Inferior parietal cortex (tissue), 1 donor: ENCODE measurements around the gene AGAP1.

Experiments used
- DNase-seq: peaks from one replicate; pipeline ENCODE4 v3.0.0-alpha.2; 2016; ENCODE audit errors: extremely low spot score

The AGAP1 gene

DNA sequence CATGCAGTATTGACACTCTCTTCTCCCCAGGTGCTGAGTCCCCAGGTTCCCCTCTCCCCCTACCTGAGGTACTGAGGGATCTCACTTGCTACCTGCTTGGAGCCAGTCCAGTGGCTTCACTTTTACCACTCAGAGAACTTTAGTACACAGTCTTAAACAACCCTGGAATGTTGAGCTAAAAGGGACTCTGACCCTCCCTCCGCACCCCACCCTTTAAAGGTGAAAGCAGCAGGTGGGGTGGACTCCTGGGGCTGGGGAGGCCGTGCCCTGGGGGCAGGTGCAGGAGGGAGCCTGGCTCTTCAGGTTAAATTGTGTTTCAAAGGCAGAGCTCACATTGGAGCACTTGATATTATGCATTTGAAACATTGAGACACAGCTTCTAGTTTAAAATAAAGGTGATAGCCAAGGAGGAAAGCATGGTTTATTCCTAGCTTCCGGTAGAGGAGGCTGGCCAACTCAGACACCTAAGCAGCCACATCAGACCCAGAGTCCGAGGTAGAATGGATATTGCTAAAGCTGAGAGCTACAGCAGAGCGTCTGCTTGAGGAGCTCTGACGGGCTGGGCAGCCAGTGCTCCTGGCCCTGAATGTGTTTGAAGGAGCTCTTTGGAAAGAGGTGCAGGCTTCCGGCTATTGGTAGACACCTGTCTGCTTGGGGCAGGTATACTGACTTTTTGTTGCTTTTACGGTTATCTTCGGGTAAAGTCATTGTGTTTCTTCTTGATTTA lies 196.4 kb downstream of the AGAP1 start:
- DNase-seq = no peak

DNA sequence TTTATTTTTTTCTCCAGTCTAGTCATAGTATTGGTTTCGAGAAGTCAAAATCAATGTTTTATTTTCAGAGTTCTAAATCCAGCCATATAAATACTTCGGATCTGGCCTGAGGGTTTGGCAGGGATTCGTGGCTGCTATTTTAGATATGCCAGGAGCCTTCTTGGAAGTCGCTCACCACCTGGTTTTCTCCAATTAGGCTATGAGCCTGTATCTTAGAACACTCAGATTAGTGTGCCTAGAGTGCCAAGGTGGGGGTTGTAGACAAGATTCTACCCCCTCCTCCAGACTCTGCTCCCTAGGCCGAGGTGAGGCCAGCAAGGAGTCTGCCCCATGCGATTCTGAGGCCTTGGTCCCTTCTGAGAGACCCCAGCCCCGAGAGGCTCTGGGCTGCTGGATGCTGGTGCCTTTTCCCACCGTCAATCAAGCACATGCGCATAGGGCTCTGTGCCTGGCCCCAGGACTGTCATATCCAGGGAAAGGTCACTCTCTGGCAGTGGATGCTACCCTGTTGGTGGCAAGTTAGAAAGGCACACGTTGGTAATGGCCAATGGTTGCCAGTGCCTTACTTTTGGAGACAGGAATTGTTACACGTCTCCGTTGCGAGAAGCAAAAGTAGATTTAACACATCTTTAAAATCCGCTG lies 197.1 kb downstream of the AGAP1 start:
- no peak for DNase-seq

DNA sequence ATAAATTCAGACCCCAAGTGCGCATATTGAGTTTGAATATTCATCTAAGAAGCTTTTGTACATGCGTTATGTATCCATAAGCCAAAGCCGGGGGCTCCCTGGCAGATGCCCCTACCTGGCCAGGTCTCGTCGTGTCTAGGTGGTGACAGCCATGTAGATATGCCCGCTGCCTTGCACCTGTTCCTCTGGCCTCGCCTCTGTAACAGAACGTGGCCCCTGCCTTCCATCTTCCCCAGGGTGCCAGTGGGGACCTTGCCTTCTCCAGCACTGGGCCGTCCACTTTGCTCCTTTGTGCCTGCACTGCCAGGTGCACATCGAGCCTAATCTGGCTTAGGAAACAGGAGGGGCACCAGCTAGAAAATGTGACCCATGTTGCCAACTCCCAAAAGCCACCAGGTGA lies 198.2 kb downstream of the AGAP1 start:
- DNase-seq = no peak

DNA sequence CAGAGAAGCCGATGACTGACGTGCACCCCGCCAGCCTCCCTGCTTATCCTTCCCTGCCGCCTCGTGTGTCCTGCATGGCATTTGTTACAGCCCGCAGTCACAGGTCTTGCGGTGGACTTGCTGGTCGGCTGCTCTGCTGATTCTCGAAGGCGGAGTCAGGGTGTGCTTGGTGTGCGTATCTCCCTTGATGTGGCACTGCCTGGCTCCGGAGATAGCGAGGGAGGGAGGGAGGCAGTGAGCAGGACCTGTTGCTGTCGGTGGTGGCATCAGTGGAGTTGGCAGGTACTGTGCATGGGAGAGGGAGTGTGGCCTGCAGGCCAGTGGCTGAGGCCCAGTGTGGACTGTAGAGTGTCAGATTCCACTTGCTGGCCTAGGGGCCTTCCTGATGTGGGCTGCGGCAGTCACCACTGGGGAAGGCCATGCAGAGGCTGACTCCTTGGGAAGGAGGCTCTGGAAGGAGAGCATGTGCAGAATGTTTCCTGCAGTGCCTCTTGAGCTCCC lies 198.9 kb downstream of the AGAP1 start:
- no peak for DNase-seq

DNA sequence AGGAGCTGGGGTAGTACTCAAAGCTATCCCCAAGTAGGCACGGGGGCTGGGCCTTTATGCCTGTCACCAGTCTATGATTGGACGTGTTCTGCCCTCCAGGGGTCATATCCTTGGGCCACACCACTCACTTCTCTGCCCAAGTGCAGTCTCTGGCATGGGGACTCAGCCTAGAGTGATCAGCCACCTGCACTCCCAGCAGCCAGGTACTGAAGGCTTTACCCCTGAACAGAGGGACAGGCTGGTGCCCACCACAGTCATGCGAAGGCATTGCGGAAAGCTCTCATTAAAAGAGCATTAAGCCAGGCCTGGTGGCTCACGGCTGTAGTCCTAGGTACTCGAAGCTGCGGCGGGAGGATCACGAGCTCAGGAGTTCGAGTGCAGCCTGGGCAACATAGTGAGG lies 199.4 kb downstream of the AGAP1 start:
- DNase-seq = no peak

DNA sequence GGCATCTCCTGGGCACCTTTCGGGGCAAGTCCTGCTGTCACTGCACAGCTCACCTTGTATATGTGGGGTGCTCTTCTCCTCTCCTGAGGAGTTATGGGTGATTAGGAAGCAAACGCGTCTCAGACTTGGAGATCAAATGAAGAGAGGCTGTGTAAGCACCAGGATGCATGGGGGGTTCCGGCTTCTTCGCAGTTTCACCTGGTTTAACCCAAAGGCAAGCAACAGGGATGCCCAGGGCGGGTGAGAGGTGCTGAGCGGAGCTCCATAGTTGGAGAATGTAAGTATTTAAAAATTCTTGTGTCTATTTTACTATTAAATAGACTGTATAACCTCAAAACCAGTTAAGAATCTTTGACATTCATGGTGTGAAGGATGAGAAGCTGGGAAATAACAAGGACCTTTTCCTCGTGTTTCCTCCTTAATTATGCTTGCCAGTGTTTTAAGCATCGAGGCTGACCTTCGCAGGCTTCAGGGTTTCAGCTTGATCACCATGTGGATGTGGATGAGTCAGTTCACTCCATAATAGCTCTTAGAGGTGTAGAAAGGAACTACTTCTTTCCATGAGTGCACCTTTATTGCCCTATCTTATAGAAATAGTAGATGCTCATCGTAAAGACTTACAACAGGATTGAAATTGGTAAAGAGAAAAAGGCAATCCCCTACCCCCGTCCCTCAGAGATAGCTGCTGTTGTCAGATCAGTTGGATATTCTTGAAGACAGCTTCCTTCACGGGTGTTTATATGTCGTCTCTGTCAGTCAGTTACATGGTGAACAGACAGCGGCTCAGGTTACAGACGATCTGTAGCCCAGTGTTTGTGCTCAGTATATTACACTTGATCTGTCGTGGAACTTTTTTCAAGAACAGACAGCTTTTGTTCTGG lies 201.1 kb downstream of the AGAP1 start:
- DNase-seq = no peak

DNA sequence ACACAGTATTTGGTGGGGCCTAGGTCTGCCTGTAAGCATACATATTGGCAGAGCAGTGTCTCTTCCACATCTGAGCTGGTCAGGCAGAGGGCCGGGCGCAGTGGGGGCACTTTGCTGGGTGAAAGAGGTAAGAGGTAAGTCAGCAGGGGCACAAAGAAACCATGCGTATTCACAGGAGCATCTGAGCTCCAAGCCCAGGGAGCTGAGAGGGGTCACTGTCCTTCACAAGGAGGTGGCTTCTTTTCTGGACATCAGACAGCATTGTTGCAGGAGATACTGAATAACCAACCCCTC lies 201.7 kb downstream of the AGAP1 start:
- DNase-seq = no peak

DNA sequence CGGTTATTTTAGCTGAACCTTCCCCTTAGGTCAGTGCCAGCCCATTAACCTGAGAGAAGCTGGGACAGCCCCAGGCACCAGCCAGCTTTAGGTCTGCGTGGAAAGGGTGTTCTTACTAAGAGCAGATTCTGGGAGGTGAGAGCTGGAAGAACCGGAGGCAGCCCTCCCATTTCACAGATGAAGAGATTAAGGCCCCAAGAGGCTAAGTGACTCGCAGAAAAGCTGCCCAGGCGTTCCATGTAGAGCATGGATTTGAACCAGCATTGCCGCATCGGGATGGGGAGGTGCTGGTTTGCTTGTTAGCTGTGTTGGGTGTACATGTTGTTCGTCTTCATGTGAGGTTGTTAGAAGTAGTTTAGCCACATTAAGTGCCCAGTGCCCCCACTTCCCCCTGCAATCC lies 203.2 kb downstream of the AGAP1 start:
- no peak for DNase-seq

DNA sequence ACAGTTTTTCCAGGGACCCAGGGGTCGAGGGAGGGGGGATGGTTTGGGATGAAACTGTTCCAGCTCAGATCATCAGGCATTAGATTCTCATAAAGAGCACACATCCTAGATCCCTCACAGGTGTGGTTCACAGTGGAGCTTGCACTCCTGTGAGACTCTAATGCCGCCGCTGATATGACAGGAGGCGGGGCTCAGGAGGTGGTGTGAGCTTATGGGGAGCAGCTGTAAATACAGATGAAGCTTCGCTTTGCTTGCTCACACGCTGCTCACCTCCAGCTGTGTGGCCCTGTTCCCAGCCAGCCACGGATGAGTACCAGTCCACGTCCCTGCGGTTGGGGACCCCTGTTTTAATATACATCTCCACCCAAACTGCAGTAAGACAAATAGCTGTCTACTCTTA lies 204.2 kb downstream of the AGAP1 start:
- DNase-seq = no peak

DNA sequence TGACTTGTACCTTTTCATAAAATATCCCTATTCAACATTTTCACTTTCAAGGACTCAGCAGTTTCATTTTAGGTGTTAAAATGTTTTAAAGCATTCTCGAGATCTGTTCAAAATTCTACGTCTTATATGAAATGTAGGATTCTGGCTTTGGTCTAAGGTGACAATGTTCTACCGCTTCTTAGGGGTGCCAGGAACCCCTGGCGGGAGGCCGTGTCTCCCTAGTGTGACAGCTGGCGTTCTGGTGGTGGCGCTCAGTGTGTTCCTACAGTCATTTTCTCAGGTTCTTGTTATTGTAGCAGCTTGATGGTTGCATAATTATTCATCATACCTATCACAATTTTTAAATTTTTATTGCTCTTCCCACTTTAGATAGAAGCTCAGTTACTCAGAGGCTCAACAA lies 204.6 kb downstream of the AGAP1 start:
- DNase-seq = no peak

DNA sequence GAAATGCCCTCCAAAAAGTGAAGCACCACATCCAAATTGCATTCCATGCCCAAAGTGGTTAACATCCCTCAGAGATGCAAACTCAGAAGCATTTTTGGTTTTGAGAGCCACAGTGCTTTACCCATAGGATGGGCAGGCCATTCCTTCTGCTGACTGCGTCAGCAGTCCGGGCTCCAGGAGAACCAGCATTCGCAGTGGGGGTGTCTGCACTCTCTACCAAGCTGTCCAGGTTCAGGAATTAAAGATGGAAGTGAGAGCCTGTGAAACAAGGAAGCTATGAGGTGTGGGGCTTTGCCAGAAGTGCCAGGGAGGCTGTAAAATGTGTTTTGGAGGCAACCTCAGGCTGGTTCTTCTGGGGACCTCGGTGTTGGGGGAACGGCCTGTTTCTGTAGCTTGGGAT lies 205.7 kb downstream of the AGAP1 start:
- no peak for DNase-seq

DNA sequence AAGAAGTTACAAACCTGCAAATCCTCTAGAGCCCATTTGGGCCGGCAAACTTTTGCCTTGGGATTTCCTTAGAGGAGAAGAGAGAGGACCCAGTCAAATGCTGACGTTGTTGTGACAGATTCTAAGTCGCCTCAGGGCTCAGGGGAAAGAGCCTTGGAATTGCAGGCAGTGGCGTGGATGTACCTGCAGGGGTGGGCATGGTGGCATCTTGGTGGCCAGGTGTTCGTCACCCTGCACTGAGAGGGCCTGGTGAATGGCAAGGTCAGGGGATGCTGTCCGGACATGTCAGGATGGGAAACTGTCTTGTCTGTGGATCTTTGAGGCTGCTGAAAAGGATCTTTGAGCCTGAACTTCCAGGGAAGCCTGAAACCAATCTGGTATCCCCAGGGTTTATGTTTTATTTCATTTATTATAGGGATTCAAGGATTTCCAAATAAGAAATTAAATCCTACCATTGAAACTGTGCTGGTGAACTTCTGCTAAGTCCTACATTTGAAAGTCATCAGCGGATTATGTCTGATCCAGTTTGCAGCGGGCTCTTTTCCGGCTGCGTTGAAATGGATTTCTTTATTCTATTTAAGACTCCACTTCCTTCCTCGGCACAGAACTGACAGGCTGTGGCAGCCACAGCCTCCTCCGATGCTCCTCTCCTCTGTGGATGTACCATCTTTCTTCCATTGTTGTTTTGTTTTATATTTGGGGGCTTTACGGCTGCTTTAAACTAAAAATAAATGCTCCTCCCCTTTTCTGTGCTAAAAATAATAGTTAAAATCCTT lies 207.6 kb downstream of the AGAP1 start:
- no peak for DNase-seq

DNA sequence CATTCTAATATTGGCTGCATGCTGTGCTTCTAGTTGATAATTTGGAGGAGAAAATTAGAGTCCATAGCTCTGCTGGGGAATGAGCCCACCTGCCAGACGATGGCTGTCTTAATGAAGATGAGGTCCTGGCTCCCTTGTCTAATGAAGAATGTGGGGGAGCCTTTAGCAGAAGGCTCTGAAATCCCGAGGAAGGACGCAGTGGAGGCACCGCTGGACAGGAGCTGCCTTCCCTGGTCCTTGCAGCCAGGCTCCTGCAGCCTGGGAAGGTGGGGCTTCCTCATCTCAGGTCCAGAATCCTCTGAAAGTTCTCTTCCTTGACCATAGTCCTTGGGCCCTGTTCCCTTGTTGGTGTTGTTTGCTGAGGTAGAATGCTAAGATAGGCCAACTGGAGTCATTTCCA lies 208.3 kb downstream of the AGAP1 start:
- DNase-seq = no peak

DNA sequence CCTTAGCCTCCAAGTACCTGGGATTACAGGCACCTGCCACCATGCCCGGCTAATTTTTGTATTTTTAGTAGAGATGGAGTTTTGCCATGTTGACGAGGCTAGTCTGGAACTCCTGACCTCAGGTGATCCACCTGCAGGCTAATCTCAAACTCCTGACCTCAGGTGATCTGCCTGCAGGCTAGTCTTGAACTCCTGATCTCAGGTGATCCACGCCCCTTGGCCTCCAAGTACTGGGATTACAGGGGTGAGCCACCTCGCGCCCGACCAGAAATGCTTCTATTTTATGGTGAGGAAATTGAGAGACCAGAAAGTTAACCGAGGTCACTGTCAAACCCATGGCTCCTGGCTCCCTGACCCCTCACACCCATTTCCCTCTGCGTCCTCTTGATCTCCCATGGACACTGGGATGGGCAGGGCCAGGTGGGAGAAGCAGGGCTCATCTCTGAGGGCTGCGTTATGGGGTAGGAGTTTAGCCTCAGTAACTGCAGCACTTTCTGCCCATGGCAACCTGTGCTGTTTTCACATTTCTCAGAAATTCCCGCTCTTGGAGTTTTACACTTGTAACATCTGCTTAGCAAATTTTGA lies 210.0 kb downstream of the AGAP1 start:
- no peak for DNase-seq

DNA sequence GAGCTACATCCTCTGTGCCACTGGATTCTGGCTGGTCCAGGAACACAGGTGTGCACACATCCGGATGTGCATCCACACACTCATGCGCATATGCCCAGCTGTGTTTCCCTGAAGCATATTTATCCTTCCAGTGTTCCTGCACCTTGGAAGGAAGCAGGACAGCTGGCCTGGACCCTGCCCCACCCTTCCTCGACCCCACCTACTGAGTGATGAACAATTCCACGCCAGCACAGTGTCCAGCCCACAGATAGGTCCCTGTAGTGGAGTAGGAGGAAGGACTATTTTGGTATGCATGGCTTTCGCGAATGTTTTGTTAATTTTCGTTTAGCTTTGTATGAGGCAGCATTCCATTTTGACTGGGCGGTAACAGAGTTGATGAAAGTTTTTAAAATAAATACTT lies 211.5 kb downstream of the AGAP1 start:
- no peak for DNase-seq

DNA sequence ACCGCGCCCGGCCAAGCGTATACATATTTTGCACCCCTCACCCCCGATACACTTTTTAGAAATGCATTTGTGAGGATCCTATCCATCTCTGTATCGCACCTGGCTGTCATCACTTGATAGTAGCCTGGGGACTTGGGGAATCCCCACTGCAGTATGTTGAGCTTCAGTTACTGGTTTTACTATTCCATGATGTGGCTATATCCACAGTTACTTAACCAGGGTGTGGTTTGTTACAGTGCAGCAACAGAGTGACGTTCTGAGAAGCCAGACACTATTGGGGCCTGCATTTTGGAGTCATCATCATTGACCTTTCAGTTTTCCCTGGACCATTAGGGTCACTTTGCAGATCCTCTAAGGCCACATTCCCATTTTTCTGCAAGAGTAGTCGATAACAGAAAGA lies 212.7 kb downstream of the AGAP1 start:
- no peak for DNase-seq

DNA sequence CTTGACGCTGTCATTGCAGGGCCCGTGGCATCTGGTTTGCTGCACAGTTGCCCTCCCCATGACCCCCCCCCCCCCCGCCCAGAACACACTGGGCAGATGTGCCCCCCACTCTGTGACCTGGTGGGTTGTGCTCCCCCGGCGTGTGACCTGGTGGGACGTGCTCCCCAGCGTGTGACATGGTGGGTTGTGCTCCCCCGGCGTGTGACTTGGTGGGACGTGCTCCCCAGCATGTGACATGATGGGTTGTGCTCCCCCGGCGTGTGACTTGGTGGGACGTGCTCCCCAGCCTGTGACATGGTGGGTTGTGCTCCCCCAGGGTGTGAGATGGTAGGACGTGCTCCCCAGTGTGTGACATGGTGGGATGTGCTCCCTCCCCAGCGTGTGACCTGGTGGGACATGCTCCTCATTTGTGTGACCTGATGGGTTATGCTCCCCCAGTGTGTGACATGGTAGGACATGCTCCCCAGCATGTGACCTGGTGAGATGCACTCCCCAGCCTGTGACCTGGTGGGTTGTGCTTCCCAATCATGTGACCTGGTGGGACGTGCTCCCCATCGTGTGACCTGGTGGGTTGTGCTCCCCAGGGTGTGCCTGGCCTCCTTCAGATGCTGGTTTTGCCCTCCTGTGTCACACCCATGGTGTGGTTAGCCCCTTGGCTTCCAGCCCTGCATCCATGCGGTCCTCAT lies 213.7 kb downstream of the AGAP1 start:
- DNase-seq = no peak

DNA sequence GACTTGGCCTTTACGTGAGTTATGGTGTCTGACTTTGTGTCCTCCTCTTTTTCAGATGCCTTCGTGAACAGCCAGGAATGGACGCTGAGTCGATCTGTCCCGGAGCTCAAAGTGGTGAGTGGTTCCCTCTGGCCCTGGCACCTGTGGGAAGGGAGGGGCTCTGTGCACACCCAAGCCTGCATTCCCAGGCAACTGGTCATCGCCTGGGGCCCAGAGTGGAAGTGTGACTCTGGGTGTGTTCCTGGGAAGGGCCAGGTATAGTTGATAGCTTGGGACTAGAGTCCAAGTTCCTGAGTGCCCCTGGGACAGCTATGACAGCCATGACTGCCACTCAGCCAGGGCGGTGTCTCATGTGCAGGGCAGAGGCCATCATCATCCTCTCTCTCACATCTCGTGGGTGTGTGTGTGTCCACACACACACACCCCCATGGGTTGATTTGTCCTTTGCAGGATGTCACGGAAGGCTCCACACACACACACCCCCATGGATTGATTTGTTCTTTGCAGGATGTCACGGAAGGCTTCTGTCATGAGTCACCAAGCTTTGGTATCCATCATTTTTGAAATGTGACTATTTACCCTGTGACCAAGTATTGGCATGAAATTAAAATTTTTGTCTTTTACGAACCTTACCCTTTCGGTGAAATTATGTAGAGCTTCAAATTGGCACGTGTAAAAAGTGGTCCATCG lies 215.4 kb downstream of the AGAP1 start:
- DNase-seq = no peak

DNA sequence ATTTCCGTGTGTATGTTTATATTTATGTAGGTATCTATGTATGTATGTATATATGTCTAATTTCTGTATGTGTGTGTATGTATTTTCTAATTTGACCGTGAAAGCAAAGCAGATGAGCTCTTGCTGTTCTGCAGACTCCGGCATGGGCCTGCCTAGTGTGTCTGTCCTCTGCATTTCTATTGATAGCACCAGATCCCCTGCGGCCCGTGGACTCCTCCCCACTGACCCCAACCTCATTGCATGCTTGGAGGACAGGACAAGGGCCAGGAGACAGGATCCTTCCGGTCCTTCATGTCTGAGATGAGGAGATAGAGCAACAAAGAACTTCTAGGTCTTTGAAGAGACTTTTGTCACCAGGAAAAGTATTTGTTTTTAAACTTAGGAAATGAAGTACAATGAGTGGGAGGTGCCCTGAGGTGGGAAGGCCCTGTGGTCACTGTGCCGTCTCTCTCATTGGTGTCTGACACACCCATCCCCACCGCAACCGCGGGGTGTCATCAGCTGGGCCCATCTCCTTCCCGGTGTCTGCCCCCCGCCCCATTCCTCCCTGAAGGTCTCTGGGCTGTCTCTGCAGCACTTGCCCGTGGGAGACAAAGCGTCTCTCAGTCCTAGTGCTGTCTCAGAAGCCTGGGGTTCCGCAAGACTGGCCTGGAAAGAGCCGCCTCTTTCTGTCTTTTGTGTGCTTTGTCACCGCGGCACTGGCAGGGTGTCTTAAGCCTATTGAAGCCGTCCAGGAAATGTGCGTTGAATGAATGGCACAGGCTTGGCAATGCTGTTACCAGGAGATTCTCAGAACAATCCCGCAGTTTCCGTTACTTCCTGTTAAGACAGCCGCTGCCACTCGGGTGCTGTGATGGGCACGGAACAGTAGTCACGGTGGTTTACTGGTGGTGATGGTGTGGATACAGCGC lies 216.4 kb downstream of the AGAP1 start:
- no peak for DNase-seq
